A673 (cell line): Measurements from ENCODE around the gene OR2M7.

ENCODE experiments used
- CTCF ChIP-seq: fragments of 300-800, 200-600 bp; sonication (generic); conservative IDR thresholded peaks from 2 replicates; pipeline ENCODE4 v1.5.1; 2017; ENCODE audit warnings: low read depth, mild to moderate bottlenecking, antibody characterized with exemption, low read length, moderate library complexity, mixed read lengths
- EZH2 ChIP-seq: fragments of 200-600 bp; sonication (generic); IDR thresholded peaks from 2 replicates; pipeline ENCODE4 v1.6.1; 2017; ENCODE audit warnings: borderline replicate concordance, low read depth, mild to moderate bottlenecking, mixed read lengths, antibody characterized with exemption, low read length; ENCODE audit not compliant: poor library complexity, severe bottlenecking

DNA sequence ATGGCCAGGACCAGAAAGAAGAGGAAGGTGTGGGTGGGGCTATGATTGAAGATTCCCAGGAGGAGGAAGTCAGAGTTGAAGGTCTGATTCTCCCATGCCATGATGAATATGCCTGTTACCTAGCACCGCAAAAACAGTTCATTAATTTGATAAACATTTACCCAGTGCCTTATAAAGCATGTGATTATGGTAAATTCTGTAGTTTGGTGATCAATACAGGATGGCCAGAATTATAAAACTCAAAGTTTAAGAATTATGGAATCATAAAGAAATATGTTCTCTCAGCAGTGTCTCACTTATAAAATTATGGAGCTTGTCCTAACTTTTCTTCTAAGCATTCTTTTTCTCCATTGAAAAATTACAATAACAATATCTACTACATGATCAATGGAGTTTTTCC lies at the start of gene OR2M7:
- no peak for TF ChIP-seq CTCF
- TF ChIP-seq EZH2: no peak
